SKM-1 treated with dmso at 0.1 percent for 144 hours (cell line): ENCODE data around the gene C17orf114.

ENCODE experiments used
- DNase-seq: peaks from one replicate; lab custom pipeline; 2025; ENCODE audit not compliant: unreplicated experiment; lab: John Stamatoyannopoulos, UW

C17orf114 gene

DNA sequence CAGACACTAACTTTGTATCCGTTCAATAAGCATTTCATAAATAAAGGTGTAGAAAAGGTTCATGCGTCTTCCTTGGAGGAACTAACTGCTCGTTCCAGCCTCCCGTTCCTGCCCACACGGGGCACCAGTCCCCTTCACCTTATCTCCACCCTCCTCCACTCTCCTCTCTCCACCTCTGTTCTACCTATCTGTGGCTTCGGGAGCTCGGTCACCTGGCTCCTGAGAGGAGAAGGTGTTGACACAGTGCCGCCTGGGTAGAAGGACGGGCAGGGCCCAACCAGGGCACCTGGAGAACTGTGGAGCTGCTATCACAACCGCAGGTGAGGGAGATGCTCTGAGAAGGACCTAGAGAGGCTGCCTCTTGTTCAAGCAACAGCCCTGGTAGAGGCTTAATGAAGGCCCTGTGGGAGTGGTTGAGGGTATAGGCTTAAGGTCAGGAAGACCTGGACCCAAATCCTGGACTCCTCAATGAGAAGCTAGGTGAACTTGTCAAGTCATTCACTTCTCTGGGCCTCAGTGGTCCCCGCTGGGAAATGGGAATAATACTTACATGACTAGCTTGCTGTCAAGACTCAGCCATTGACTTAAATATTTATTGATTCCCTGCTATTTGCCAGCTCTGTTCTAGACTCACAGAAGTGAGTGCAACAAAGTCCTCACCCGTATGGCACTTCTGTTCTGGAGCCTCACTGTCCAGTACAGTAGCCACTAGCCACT lies 21.4 kb upstream of the C17orf114 start:
- no peak for DNase-seq

DNA sequence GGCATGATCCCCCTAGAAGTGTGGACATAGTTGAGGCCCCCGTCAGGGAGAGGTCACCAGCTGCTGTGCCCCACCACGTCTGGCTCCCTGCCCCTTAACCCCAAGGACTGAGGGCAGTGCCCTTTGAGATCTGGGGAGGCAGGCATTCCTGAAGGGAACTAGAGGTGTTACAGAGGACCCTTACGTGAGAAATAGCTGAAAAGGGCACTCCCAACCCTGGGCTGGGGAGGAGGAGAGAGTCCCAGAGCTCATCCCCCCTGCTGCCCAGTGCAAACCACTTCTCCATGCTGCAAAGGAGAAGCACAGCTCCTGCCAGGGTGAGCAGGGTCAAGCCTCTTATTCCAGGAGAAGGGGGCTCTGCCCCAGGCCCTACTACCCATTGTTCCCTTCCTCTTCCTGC lies 20.7 kb upstream of the C17orf114 start:
- no peak for DNase-seq

DNA sequence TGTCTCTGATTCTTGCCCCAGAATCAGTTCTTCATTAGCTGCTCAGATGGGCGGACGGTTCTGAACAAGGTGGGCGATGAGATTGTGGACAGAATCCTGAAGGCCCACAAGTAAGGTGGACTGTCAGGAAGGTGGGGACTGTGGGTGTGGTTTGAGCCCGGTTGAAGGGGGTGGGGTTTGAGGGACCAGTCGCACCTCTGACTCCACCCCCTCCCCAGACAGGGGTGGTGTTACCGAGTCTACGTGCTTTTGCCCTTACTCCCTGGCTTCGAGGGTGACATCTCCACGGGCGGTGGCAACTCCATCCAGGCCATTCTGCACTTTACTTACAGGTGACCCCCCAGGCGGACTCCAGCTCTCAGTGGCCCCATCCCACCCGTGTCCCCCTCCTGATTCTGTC lies 16.1 kb upstream of the C17orf114 start:
- no peak for DNase-seq

DNA sequence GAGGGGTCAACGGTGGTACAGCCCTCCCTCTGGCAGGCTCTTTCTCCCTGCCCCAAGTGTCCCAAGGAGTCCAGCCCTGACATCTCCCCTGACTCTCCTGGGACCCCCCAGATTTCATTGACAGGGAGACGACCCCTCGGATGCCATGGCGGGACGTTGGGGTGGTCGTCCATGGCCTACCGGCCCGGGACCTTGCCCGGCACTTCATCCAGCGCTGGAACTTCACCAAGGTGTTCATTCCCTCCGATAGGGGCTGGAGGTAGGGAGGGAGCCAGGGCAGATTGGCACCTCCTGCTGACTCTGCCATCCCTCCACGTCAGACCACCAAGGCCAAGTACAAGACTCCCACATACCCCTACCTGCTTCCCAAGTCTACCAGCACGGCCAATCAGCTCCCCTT lies 14.7 kb upstream of the C17orf114 start:
- DNase-seq = no peak

DNA sequence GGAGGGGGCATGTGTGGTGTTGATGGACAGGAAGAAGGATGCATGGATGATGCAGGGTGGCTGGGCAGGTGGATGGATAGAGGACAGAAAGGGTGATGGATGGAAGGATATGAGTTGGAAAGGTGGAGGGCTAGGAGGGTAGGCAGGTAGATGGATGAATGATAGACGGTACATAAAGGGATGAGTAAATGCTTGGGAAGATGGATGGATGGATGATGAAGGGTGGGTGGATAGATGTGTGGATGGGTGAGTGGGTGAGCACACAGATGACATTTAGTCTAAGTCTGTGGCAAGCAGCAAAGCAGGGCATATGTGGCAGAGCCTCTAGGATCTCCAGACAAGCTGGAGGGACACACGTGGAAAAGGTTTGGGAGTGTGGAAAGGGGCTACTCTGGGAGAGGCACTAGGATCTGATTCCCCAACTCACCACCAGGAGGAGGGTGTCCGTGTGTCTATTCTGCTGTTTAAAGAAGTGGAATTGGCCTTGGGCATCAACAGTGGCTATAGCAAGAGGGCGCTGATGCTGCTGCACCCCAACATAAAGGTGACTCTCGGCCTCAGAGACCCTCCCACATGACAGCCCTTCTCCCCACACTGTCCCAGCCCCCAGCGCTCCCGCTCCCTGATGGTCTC lies 13.0 kb upstream of the C17orf114 start:
- DNase-seq = no peak

DNA sequence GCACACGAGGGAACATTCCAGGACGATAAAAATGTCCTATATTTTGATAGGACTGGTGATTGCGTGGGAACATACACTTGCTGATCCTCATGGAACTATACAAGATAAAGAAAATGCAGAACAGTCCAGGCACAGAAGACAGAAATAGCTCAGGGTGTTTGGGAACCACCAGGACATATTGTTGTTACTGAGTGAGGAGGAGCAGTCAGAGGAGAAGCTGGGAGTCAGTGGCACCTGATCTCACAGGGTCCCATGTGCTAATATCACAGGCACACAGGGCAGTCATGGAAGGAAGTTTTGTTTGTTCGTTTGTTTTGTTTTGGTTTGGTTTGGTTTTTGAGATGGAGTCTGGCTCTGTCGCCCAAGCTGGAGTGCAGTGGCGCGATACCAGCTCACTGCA lies 10.6 kb upstream of the C17orf114 start:
- no peak for DNase-seq

DNA sequence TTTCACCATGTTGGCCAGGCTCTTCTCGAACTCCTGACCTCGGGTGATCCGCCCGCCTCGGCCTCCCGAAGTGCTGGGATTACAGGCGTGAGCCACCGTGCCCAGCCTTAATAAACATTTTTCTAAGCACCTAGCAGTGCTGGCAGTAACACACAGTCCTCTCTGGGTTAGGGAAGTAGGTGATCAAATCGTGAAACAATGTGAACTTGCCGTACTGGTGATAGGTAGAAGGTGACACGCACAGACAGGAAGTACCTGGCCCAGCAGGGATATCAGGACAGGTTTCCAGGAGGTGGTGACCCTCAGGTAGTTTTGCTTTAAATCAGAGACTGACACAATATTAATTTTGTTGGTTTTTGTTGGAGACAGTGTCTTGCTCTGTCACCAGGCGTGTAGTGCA lies 9.3 kb upstream of the C17orf114 start:
- DNase-seq = no peak

DNA sequence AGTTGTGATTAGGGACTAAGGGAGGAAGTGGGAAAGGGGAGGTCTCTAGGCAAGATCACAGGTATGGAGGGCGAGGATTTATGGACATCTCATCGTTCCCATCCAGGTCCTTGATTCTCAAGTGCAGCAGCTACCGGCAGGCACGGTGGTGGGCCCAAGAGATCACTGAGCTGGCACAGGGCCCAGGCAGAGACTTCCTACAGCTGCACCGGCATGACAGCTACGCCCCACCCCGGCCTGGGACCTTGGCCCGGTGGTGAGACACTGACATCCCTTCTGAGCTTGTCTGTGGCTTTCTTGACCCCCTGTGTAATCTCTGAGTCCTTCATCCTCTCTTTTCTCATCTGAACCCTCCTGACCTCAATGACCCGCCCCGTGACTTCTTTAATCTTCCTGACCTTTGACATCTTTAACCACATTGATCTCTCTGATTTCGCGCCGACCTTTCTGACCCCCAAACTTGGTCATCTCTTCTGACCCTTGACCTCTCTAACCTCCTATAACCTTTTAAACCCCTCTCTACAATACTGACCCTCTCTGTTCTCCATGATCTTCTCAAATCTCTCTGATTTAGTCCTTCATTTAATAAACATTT lies 8.7 kb upstream of the C17orf114 start:
- DNase-seq = no peak

DNA sequence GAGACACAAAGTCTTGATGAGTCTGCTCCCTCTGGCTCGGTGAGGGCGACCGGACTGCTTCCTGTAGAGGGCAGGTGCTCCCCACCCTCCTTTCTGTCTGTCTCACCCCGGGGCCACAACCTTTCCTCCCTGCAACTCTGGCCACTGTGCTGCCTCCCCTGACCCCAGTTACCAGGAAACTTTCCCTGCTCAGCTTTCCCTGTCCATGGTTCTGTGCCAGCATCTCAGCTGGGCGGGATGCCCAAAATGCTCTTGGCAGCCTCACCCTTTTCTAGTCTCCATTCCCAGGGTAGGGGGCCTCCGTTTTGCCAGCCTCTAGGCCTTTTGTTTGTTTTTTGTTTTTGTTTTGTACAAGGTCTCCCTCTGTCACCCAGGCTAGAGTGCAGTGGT lies 6.2 kb upstream of the C17orf114 start:
- DNase-seq = no peak

DNA sequence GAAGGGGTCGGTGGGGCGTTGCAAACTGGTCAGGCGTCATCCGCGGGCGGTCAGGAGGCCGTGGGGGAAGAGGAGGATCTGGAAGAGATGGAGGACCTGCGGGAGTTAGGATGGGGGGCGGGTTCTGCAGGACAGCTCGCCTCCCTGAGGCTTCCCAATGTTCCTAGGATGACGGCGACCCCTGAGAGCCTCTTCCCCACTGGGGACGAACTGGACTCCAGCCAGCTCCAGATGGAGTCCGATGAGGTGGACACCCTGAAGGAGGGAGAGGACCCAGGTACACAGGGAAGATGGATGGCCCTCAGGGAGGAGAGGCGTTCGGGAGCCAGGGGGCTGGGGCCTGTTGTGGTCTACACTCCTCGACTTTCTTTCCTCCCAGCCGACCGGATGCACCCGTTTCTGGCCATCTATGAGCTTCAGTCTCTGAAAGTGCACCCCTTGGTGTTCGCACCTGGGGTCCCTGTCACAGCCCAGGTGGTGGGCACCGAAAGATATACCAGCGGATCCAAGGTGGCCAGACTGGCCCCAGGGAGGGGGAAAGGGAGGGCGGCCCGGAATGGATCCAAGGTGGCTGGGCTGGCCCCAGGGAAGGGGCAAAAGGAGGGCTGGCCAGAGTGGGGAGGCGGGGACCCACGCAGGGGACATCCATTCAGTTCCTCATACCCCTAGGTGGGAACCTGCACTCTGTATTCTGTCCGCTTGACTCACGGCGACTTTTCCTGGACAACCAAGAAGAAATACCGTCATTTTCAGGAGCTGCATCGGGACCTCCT lies 5.7 kb upstream of the C17orf114 start:
- DNase-seq = no peak

DNA sequence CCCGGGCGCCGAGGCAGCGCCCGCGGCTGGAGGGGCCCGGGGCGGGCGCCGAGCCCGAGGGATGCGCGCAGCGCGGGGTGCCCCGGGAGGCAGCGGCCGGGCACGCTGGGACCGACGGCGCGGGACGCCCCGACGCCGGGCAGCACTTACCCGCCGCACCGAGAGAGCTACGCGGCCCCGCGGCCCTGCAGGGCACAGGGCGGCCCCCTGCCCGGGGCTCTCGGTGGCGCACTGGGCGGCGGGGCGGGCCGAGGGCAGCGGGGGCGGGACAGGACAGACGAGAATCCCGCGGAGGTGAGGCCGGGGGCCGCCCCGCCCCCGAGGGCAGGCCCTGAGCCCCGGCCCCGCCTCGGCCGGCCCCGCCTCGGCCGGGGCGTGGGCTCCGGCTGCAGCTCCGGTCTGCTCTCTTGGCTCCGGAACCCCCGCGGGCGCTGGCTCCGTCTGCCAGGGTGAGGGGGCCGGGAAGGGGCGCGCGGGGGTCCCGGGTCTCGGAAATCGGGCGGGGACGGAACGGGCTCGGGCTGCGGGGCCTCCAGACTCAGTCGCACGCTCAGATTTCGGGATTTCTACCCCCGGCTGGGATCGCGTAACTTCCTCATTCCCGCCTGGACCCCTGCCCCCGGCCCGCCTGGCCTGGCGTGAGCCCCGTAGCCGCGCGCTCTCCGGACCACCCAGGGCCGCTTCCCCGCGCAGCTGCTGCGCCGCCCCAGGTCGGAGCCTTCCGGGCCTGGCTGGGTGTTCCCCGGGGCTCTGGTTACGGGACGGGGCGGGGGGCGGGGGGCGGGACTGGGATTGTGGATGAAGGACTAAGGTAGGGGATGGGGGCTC lies 4.9 kb upstream of the C17orf114 start, which contains the start of gene PLD2:
TSS of gene PLD2 (plus strand) at position 376 of the 828 bp plus-strand sequence. CDS start 621 bp downstream, outside the sequence.
- DNase-seq = peak; percentile 59

DNA sequence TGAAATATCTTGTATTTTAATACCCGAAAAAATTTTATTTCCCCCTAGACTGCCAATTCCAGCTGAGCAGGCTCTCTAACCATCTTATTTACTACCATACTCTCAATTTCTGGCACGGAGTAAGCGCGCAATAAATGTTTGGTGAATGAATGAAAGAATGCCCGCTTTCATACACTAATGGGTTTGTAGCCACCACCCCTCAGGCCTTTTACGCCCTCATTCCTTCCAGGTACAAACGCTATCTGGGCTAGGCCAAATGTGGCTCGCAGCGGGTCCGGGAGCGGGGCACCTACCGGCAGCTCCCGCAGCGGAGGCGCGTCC lies 4.3 kb upstream of the C17orf114 start:
- no peak for DNase-seq

DNA sequence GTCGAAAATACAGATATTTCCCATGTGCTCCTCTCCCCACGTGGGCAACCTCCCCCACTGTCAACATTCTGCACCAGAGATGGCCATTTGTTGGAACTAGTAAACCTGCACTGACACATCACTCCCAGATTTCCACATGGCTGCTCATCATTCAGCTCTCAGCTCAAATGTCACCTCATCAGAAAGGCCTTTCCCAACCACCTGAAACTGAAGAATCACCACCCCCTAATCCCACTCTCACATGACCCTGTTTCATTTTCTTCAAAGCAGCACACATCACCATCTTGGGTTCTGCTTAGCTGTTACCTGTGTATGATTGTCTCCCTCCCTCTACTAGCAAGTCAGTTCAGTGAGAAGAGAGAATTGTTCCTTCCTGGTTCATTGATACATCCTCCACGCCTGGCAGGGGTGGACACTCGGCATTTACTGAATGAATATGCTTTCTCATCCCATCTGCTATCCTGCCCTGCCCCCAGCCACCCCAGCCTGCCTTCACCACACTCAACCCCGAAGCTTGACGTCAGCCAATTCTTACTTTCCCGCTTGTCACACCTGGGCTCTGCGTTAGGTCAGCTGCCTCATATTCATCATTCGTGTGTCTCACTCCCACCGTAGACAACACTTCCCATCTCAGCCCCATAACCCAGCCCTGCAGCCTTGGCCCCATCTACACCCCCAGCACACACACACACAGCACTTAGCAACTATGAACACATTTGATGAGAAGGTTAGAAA lies 1.5 kb downstream of the C17orf114 start:
- DNase-seq = no peak

DNA sequence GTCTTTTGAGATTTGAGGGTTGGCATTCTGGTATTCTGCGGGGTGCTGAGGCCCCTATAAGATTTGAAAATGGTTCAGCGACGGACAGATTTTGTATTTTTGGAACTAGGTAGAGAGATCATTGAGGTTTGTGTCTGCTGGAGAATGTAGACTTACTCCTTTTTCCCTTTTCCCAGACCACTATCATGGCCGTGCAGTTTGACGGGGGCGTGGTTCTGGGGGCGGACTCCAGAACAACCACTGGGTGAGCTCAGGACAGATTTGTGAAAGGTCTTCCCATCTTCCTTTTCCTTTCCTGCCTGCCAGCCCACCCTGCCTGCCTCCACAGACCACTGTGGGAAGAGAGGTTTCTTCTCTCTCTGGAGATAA lies 5.6 kb downstream of the C17orf114 start:
- no peak for DNase-seq

DNA sequence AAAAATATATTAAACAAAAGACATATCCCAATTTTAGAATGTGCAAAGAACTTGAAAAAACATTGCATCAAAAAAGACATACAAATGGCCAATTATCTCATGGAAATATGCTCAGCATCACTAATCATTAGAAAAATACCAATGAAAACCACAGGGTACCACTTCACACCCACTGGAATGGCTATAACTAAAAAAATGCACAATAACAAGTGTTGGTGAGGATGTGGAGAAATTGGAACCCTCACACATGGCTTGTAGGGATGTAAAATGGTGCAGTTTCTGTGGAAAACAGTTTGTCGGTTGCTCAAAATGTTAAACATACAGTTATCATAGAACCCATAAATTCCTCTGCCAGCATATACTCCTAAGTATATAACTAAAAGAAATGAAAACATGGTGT lies 7.0 kb downstream of the C17orf114 start:
- DNase-seq = no peak

DNA sequence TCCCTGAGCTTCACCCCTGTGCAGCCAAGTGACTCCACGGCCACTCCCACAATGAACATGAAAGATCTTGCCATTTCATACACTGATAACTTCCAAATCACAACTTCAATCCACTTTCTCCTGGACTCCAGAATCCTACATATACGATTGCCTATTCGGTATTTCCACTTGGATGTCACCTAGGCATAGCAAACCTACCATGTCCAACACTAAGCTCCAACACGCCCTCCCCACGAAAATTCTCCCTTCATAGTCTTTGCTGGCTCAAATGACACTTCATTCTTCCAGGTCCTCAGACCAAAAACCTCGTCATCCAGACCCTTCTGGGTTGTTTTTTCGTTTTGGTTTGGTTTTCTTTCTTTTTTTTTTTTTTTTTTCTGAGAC lies 11.4 kb downstream of the C17orf114 start:
- no peak for DNase-seq

DNA sequence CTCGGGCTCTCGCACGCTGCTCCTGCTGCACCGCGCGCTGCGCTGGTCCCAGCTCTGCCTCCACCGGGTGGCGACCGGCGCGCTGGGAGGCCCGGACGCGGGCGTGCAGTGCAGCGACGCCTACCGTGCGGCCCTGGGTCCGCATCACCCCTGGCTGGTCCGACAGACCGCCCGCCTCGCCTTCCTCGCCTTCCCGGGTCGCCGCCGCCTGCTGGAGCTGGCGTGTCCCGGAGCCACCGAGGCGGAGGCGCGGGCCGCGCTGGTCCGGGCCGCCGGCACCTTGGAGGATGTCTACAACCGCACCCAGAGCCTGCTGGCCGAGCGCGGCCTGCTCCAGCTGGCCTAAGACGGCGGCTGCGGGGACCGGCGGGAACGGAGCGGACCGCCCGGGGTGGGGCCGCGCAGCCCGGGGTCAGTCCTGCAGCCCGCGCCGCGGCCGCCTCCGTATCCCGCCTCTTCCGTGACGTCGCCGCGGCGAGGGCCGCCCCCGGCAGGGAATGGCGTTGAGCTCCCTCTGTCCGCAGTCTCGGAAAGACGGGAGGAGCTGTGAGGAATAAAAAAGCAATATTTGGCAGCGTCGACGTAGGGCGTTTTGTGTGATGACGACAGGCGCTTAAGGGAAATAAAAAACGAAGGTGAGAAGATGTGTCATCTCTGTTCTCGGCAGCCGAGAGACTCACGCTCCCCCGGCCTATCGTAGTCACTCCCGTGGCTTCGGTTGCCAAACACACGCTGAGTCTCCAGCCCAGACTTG lies 12.0 kb downstream of the C17orf114 start:
- peak; percentile 61 for DNase-seq

DNA sequence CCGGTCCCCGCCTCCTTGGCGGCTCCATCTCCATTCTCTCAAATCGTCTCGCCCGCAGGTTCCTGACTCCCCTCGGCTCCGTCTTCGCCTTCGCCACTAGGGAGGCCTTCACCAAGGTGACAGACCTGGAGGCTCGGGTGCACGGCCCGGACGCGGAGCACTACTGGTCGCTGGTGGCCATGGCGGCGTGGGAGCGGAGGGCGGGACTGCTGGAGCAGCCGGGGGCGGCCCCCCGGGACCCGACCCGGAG lies 12.5 kb downstream of the C17orf114 start:
- DNase-seq = no peak

DNA sequence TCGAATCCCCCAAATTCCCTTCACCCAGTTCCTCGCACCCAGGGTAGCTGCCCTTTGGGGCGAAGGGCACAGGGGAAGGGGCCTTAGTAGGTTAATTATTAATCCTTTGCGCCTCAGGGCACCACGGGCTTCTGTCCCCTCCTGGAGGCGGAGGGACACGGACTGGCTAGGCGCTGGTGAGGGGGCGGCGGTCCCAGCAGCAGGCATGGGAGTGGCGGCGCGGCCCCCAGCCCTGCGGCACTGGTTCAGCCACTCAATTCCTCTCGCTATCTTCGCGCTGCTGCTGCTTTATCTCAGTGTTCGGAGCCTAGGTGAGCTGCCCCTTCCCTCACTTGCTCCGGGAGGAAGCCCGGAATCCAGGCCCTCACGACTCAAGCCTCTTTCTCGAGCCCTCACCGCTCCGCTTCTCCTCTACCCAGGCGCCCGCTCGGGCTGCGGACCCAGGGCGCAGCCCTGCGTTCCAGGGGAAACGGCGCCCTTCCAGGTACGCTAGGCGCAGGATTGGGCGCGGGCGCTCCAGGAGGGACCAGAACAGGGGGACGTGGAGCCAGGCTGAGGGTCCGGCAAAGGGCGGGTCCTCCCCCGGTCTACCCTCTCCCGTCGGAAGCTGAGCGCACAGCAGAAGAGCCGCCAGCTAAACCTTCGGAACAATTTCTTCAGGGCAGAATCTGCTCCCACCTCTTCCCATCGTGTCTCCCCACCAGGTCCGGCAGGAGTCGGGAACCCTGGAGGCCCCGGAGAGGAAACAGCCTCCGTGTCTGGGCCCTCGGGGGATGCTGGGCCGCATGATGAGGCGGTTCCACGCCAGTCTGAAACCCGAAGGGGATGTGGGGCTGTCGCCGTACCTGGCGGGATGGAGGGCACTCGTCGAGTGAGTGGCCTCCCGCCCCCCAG lies 13.1 kb downstream of the C17orf114 start, which contains the start of gene GLTPD2:
TSS of gene GLTPD2 (plus strand) at position 158 of the 894 bp plus-strand sequence. CDS start at position 206, 48 bp downstream.
- DNase-seq = no peak
